Loucy (cell line): ENCODE results near the gene CLDN2.

Experiments used
- CTCF ChIP-seq: fragments of 200-600 bp; sonication (generic); conservative IDR thresholded peaks from 2 replicates; pipeline ENCODE4 v1.5.1; 2014; ENCODE audit warnings: mild to moderate bottlenecking, antibody characterized with exemption, low read length
- EZH2phosphoT487 ChIP-seq: fragments of 200-600 bp; IDR thresholded peaks from 2 replicates; pipeline ENCODE4 v1.6.1; 2018; ENCODE audit warnings: antibody characterized with exemption, mild to moderate bottlenecking, moderate library complexity, borderline replicate concordance

- TF ChIP-seq CTCF, result no peak
- no peak for TF ChIP-seq EZH2phosphoT487
Measured at GRCh38 chrX:106963111-106963510, 42.9 kb downstream of the CLDN2 start.
